Ecto neural progenitor cell (in vitro differentiated cells): ENCODE data around the gene WDHD1.
"Not testable (repeated sequence)": the region's sequence is repeated elsewhere in the genome, so short reads cannot be mapped to it uniquely, and the experiment has no call there.

ENCODE experiments used
- DNase-seq: peaks from one replicate; pipeline ENCODE4 v3.0.0-alpha.2; 2018; ENCODE audit warnings: low spot score

WDHD1 gene

GRCh38 chr14:54906075-54906474 lies 120.8 kb downstream of the WDHD1 start:
- no peak for DNase-seq

GRCh38 chr14:54902521-54903420 lies 124.1 kb downstream of the WDHD1 start, which contains the start of gene GCH1:
Gene GCH1 (minus strand): TSS chr14:54902826. CDS start chr14:54902663, 163 bp downstream.
- peak; percentile 87 for DNase-seq

- DNase-seq: peak; percentile 76
These were observed 124.8 kb downstream of the WDHD1 start for GRCh38 chr14:54902143-54902520.

- no peak for DNase-seq
These were observed 125.3 kb downstream of the WDHD1 start for GRCh38 chr14:54901380-54902142.

GRCh38 chr14:54899573-54899972 lies 127.3 kb downstream of the WDHD1 start:
- no peak for DNase-seq

GRCh38 chr14:54897809-54898555 lies 128.9 kb downstream of the WDHD1 start:
- not testable (repeated sequence) for DNase-seq

GRCh38 chr14:54895683-54896082 lies 131.2 kb downstream of the WDHD1 start:
- no peak for DNase-seq

- DNase-seq: no peak
These were observed 131.9 kb downstream of the WDHD1 start for GRCh38 chr14:54894995-54895394.

- DNase-seq: no peak
These were observed 133.6 kb downstream of the WDHD1 start for GRCh38 chr14:54893151-54893760.

GRCh38 chr14:54891471-54892245 lies 135.2 kb downstream of the WDHD1 start:
- no peak for DNase-seq

- DNase-seq: no peak
These were observed 136.1 kb downstream of the WDHD1 start for GRCh38 chr14:54890788-54891187.

GRCh38 chr14:54889919-54890318 lies 137.0 kb downstream of the WDHD1 start:
- no peak for DNase-seq
